Ishikawa (cell line): ENCODE data around the gene FLT1.
A peak's percentile ranks its signal among the peaks of the same experiment; 100 is the strongest.

Source experiments
- CEBPB ChIP-seq: IDR thresholded peaks from 2 replicates; pipeline ENCODE4 v1.6.1; 2012
- CREB1 ChIP-seq: IDR thresholded peaks from 2 replicates; pipeline ENCODE4 v1.6.1; 2012; ENCODE audit warnings: low read depth
- EGR1 ChIP-seq: IDR thresholded peaks from 2 replicates; pipeline ENCODE4 v1.6.1; 2012
- EP300 ChIP-seq: IDR thresholded peaks from 2 replicates; pipeline ENCODE4 v1.6.1; 2012; ENCODE audit warnings: borderline replicate concordance
- FOXM1 ChIP-seq: IDR thresholded peaks from 2 replicates; pipeline ENCODE4 v1.6.1; 2012; ENCODE audit warnings: low read depth, borderline replicate concordance
- MAX ChIP-seq: IDR thresholded peaks from 2 replicates; pipeline ENCODE4 v1.6.1; 2012
- NFIC ChIP-seq: IDR thresholded peaks from 2 replicates; pipeline ENCODE4 v1.6.1; 2012
- RAD21 ChIP-seq: IDR thresholded peaks from 2 replicates; pipeline ENCODE4 v1.6.1; 2012; ENCODE audit warnings: low read depth
- REST ChIP-seq: IDR thresholded peaks from 2 replicates; pipeline ENCODE4 v1.6.1; 2012; ENCODE audit warnings: low read depth, mild to moderate bottlenecking
- TAF1 ChIP-seq: IDR thresholded peaks from 2 replicates; pipeline ENCODE4 v1.6.1; 2012; ENCODE audit warnings: low read depth, mild to moderate bottlenecking
- TCF12 ChIP-seq: IDR thresholded peaks from 2 replicates; pipeline ENCODE4 v1.6.1; 2012; ENCODE audit warnings: low read depth
- TEAD4 ChIP-seq: IDR thresholded peaks from 2 replicates; pipeline ENCODE4 v1.6.1; 2012
- USF1 ChIP-seq: IDR thresholded peaks from 2 replicates; pipeline ENCODE4 v1.6.1; 2012
- YY1 ChIP-seq: IDR thresholded peaks from 2 replicates; pipeline ENCODE4 v1.6.1; 2012; ENCODE audit warnings: low read depth
- ZBTB7A ChIP-seq: IDR thresholded peaks from 2 replicates; pipeline ENCODE4 v1.6.1; 2012; ENCODE audit warnings: low read depth

Gene FLT1

GRCh38 chr13:28447989-28448388 lies 46.9 kb downstream of the FLT1 start:
- TF ChIP-seq TCF12, result no peak
- TF ChIP-seq FOXM1, result no peak
- TF ChIP-seq TEAD4, result no peak
- no peak for TF ChIP-seq CREB1
- TF ChIP-seq EP300, result no peak
- no peak for TF ChIP-seq EGR1
- TF ChIP-seq MAX, result no peak
- no peak for TF ChIP-seq TAF1

GRCh38 chr13:28447206-28447605 lies 47.7 kb downstream of the FLT1 start:
- TF ChIP-seq MAX (no peak), NFIC (no peak), REST (no peak), YY1 (no peak), TEAD4 (no peak), ZBTB7A (no peak), USF1 (no peak), TCF12 (no peak)

- TF ChIP-seq EGR1, result no peak
- TF ChIP-seq TAF1, result no peak
- no peak for TF ChIP-seq CREB1
- no peak for TF ChIP-seq NFIC
- no peak for TF ChIP-seq EP300
These were observed 52.1 kb downstream of the FLT1 start for GRCh38 chr13:28442839-28443238.

- TF ChIP-seq TEAD4 (no peak), YY1 (no peak), TCF12 (no peak), NFIC (no peak), RAD21 (no peak), ZBTB7A (no peak), REST (no peak), FOXM1 (no peak), CEBPB (no peak), CREB1 (no peak), EGR1 (no peak), TAF1 (no peak), EP300 (no peak), USF1 (no peak), MAX (no peak)
These were observed 53.4 kb downstream of the FLT1 start for GRCh38 chr13:28441529-28441928.

- TF ChIP-seq YY1 (no peak), NFIC (0 out of 2 replicates have a peak, but pooled peaks have one; percentile 16), TEAD4 (no peak), MAX (no peak)
These were observed 54.0 kb downstream of the FLT1 start for GRCh38 chr13:28440774-28441504.

GRCh38 chr13:28438598-28439334 lies 56.2 kb downstream of the FLT1 start:
- no peak for TF ChIP-seq ZBTB7A
